GM18511 (cell line): ENCODE data around the gene C6orf47.

Experiments used
- ATAC-seq: cut with Tn5 transposase; IDR thresholded peaks from one replicate; pipeline ENCODE4 v1.9.1; 2021; ENCODE audit warnings: mild to moderate bottlenecking, moderate library complexity; ENCODE audit not compliant: unreplicated experiment

C6orf47 gene

GRCh38 chr6:31639043-31639442 is 21.5 kb downstream of the C6orf47 start:
- no peak for ATAC-seq

DNA sequence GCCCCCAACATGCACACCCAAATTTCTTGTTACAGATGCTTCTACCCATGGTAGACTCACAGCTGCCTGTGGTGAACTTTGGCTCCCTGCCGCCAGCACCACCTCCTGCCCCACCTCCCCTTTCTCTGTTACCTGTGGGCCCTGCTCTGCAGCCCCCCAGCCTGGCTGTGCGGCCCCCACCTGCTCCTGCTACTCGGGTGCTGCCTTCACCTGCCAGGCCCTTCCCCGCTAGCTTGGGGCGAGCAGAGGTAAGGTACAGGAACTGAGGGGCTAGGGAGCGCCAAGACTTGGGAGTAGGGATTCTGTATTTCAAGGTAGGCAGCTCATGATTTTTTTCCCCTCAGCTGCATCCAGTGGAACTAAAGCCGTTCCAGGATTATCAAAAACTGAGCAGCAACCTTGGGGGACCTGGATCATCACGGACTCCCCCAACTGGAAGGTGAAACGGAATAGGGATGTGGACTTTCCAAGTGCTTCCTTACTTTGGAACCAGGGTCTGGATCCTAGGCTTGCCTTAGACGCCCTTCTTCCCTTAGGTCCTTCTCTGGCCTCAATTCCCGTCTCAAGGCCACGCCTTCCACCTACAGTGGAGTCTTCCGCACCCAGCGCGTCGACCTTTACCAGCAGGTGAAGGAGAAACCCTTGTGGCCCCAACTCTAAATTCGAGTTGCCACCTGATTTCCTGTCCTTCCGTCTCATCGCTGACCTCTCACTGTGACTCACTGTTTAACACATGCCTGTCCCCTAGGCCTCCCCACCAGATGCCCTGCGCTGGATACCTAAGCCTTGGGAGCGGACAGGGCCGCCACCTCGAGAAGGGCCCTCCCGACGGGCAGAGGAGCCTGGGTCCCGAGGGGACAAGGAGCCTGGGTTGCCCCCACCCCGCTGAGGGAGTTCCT is 23.6 kb downstream of the C6orf47 start:
- no peak for ATAC-seq

GRCh38 chr6:31634969-31635575 is 25.5 kb downstream of the C6orf47 start:
- ATAC-seq, result no peak

DNA sequence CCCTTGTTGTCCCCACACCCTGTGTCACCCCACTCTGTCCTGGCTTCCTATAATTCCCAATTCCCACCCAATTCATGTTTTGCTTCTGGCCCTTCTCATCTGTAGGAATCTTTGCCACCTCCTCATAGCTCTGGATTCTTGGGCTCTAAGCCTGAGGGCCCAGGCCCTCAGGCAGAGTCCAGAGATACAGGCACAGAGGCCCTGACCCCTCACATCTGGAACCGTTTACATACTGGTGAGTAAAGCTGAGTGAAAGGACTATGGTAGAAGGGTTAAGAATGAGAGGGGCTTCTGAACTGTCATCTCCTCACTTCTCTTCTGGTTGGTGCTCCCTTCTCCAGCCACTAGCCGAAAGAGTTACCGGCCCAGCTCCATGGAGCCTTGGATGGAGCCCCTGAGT is 26.4 kb downstream of the C6orf47 start:
- no peak for ATAC-seq

GRCh38 chr6:31633447-31633846 is 27.1 kb downstream of the C6orf47 start:
- ATAC-seq, result no peak

- no peak for ATAC-seq
Observed at GRCh38 chr6:31632279-31632946, 28.2 kb downstream of the C6orf47 start.

GRCh38 chr6:31631681-31632278 is 28.8 kb downstream of the C6orf47 start:
- no peak for ATAC-seq

DNA sequence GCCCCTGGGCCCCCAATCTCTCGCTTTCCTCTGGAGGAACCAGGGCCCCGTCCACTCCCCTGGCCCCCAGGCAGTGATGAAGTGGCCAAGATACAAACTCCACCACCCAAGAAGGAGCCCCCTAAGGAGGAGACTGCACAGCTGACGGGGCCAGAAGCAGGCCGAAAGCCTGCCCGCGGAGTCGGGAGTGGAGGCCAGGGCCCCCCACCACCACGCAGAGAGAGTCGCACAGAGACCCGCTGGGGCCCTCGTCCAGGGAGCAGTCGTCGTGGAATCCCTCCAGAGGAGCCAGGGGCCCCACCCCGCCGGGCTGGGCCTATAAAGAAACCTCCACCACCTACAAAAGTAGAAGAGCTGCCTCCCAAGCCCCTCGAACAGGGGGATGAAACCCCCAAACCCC is 29.4 kb downstream of the C6orf47 start:
- no peak for ATAC-seq

- no peak for ATAC-seq
Observed at GRCh38 chr6:31630177-31630934, 30.2 kb downstream of the C6orf47 start.

GRCh38 chr6:31629014-31629413 is 31.6 kb downstream of the C6orf47 start:
- no peak for ATAC-seq

GRCh38 chr6:31627690-31628287 is 32.8 kb downstream of the C6orf47 start:
- no peak for ATAC-seq

DNA sequence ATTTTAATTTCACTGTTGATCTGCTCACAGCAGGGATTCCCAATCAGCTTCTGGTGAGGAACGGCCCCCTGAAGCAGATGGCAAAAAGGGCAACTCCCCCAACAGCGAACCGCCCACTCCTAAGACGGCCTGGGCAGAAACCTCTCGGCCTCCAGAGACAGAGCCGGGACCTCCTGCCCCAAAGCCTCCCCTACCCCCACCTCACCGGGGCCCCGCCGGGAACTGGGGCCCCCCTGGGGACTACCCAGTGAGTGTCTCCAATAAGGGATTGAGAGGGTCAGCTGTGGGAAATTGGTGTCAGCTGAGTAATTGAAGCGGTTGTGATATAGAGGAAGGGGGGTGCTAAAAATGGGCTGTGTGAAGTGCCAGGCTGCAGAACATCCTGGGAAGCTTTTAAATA is 33.6 kb downstream of the C6orf47 start:
- ATAC-seq, result no peak

- ATAC-seq, result no peak
Observed at GRCh38 chr6:31624070-31624469, 36.5 kb downstream of the C6orf47 start.

DNA sequence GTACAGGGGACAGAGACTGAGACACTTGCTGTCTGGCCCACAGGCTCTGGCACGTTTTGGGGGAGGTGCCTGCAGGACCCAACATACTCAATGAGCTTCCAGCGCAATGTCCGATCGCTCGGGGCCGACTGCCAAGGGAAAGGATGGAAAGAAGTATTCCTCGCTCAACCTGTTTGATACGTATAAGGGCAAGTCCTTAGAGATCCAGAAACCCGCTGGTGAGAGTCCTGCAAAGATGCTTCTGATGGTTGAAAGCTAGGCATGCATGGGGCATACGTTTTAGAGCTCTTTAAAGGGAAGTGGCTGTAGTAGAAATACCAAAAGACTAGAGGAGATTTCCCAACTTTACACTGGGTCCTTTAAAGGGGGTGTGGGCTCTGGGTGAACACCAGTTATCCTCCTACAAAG is 37.9 kb downstream of the C6orf47 start:
- ATAC-seq, result no peak

GRCh38 chr6:31621991-31622390 is 38.6 kb downstream of the C6orf47 start:
- no peak for ATAC-seq

- no peak for ATAC-seq
Observed at GRCh38 chr6:31621320-31621939, 39.1 kb downstream of the C6orf47 start.

- peak; percentile 43 for ATAC-seq
Observed at GRCh38 chr6:31620586-31621319, 39.8 kb downstream of the C6orf47 start, which contains the start of gene PRRC2A. Gene PRRC2A (plus strand): TSS chr6:31620715. CDS start chr6:31622790, 2,075 bp downstream.

- peak; percentile 88 for ATAC-seq
Observed at GRCh38 chr6:31619805-31620585, 40.6 kb downstream of the C6orf47 start.
